Endothelial cell of umbilical vein (primary cell): ENCODE measurements around the gene CDC16. TPM values are rescaled to one million over a fixed set of nuclear protein-coding genes. Genes with fewer than 3 reads are reported as not detected.

ENCODE experiments used
- BruUV-seq: library from RNA; stranded (reverse); fragments of 400-500 nt; replicated peaks from 2 replicates; lab custom pipeline; 2021; lab: Mats Ljungman, UMichigan
- CTCF ChIA-PET: fragments of 300-600, 350-600 bp; sonication (Branson Sonifier 250); formaldehyde crosslinking; loops from one replicate; lab custom pipeline; 2021; ENCODE audit warnings: antibody characterized with exemption, inconsistent platforms; lab: Charles Lee
- POLR2A ChIA-PET: fragments of 300-600, 350-600 bp; sonication (Branson Sonifier 250); formaldehyde crosslinking; loops from one replicate; lab custom pipeline; 2021; ENCODE audit warnings: antibody characterized with exemption, inconsistent platforms; lab: Charles Lee
- DNase-seq: peaks from one replicate; pipeline ENCODE4 v3.0.0-alpha.2; 2011; ENCODE audit warnings: low read depth, low spot score
- FAIRE-seq: peaks from 2 replicates; lab custom pipeline; 2011; peaks lifted over from hg19 to GRCh38; lab: Jason Lieb, UNC
- H2AFZ ChIP-seq: 2 replicates; pipeline ENCODE4 v1.6.0; 2012; ENCODE audit warnings: low read depth, low read length, control low read depth, inconsistent platforms
- H3K27ac ChIP-seq: 2 replicates; pipeline ENCODE4 v1.5.1; 2011; ENCODE audit warnings: low read depth, mild to moderate bottlenecking, control low read depth, low read length, moderate library complexity; ENCODE audit not compliant: insufficient read depth
- H3K27me3 ChIP-seq, 2 experiments: 2 replicates each; pipeline versions ENCODE4 v1.6.0 to v1.6.1; 2011; ENCODE audit warnings: low read length in 2 of 2, mixed read lengths in 1 of 2; ENCODE audit not compliant: control insufficient read depth in 2 of 2, insufficient read depth in 2 of 2
- H3K36me3 ChIP-seq, 2 experiments: 2 replicates in 1 of 2; 3 replicates in 1 of 2; pipeline ENCODE4 v1.5.1; 2011; ENCODE audit warnings: low read length in 2 of 2, mild to moderate bottlenecking in 1 of 2, moderate library complexity in 1 of 2; ENCODE audit not compliant: control insufficient read depth in 2 of 2, insufficient read depth in 2 of 2; ENCODE audit errors: extremely low read depth in 1 of 2
- H3K4me1 ChIP-seq: 3 replicates; pipeline ENCODE4 v1.5.1; 2011; ENCODE audit warnings: mild to moderate bottlenecking, low read length; ENCODE audit not compliant: control insufficient read depth, insufficient read depth; ENCODE audit errors: extremely low read depth
- H3K4me2 ChIP-seq: 2 replicates; pipeline ENCODE4 v1.6.1; 2011; ENCODE audit warnings: low read length, control low read depth, mixed read lengths; ENCODE audit not compliant: insufficient read depth
- H3K4me3 ChIP-seq, 3 experiments: fragments of 200-600 bp in 1 of 3; sonication (generic), shearing (Covaris generic) in 1 of 3; replicated peaks in 1 of 3; 2 replicates each; pipeline ENCODE4 v1.5.1; 2011 to 2016; ENCODE audit warnings: control low read depth in 3 of 3, low read length in 3 of 3, mild to moderate bottlenecking in 2 of 3, inconsistent platforms in 1 of 3, low read depth in 1 of 3, moderate library complexity in 1 of 3; ENCODE audit not compliant: insufficient read depth in 1 of 3
- H3K79me2 ChIP-seq: 2 replicates; pipeline ENCODE4 v1.6.0; 2012; ENCODE audit warnings: low read length, inconsistent platforms; ENCODE audit not compliant: control insufficient read depth, insufficient read depth
- H3K9ac ChIP-seq: replicated peaks from 2 replicates; pipeline ENCODE3; 2011; ENCODE audit warnings: low read length, control low read depth; ENCODE audit not compliant: insufficient read depth; ENCODE audit errors: extremely low read depth
- H3K9me1 ChIP-seq: replicated peaks from 3 replicates; pipeline ENCODE4 v1.6.0; 2011; ENCODE audit warnings: mild to moderate bottlenecking, low read length; ENCODE audit not compliant: control insufficient read depth, insufficient read depth; ENCODE audit errors: extremely low read depth
- H3K9me3 ChIP-seq: replicated peaks from 2 replicates; pipeline ENCODE4 v1.5.1; 2012; ENCODE audit warnings: low read length, inconsistent platforms; ENCODE audit not compliant: control insufficient read depth, insufficient read depth
- H4K20me1 ChIP-seq: replicated peaks from 2 replicates; pipeline ENCODE3; 2011; ENCODE audit warnings: mild to moderate bottlenecking, low read length; ENCODE audit not compliant: control insufficient read depth, insufficient read depth; ENCODE audit errors: extremely low read depth
- EZH2 ChIP-seq: IDR thresholded peaks from 2 replicates; pipeline ENCODE4 v1.6.1; 2012; ENCODE audit warnings: borderline replicate concordance, low read depth, mild to moderate bottlenecking, moderate library complexity, low read length, inconsistent platforms; ENCODE audit not compliant: severe bottlenecking
- GATA2 ChIP-seq: IDR thresholded peaks from 2 replicates; pipeline ENCODE4 v1.7.0; 2011; ENCODE audit warnings: low read depth, mild to moderate bottlenecking, moderate library complexity, mixed read lengths, low read length; ENCODE audit not compliant: insufficient read length, insufficient read depth
- JUN ChIP-seq: IDR thresholded peaks from 2 replicates; pipeline ENCODE4 v1.6.1; 2011; ENCODE audit warnings: borderline replicate concordance, low read depth; ENCODE audit not compliant: insufficient read length, insufficient read depth
- MYC ChIP-seq: IDR thresholded peaks from one replicate; pipeline ENCODE4 v1.6.1; 2011; ENCODE audit warnings: mild to moderate bottlenecking, low read depth, low read length
- POLR2A ChIP-seq: IDR thresholded peaks from 2 replicates; pipeline ENCODE4 v1.6.1; 2012; ENCODE audit warnings: low read depth, mild to moderate bottlenecking, control low read depth, low read length
- POLR2AphosphoS5 ChIP-seq: IDR thresholded peaks from 2 replicates; pipeline ENCODE4 v1.6.1; 2012; ENCODE audit warnings: low read depth, mild to moderate bottlenecking, control low read depth, low read length, moderate library complexity; ENCODE audit not compliant: insufficient read depth
- dilution Hi-C: fragments of 300-500 bp; cut with MboI; formaldehyde crosslinking; loops from one replicate; pipeline ENCODE4 v1.15.0; 2019; ENCODE audit warnings: low sequenced_read_pairs; ENCODE audit not compliant: extremely low pct_ligation_motif_present
- intact Hi-C: fragments of 100-400 bp; cut with micrococcal nuclease; formaldehyde crosslinking; loops from one replicate; pipeline ENCODE4 v1.10.0; 2022
- polyA plus RNA-seq, 4 experiments: library from polyadenylated mRNA; depleted of rRNA in 3 of 4; stranded (reverse) in 3 of 4; unstranded in 1 of 4; fragments of >200 nt; gene quantifications; 2 replicates each; pipeline versions ENCODE4 v1.2.1 to v1.2.3, GENCODE V29; 2011 to 2012; ENCODE audit warnings: missing spikeins in 1 of 4
- total RNA-seq: library from RNA; stranded (reverse); gene quantifications from 2 replicates; pipeline ENCODE4 v1.2.3, GENCODE V29; 2021
- TF ChIP-seq, protein P1 (sequence below): IDR thresholded peaks from 2 replicates; pipeline ENCODE4 v1.6.1; 2011; ENCODE audit not compliant: insufficient read depth, insufficient read length
- TF ChIP-seq, protein P2 (sequence below), 2 donors: IDR thresholded peaks; 1 replicate in 1 of 2; 2 replicates in 1 of 2; pipeline ENCODE4 v1.5.1; 2011; ENCODE audit warnings: low read length in 2 of 2, mild to moderate bottlenecking in 2 of 2, moderate library complexity in 2 of 2, control low read depth in 1 of 2, inconsistent platforms in 1 of 2, low read depth in 1 of 2; ENCODE audit not compliant: insufficient read depth in 1 of 2; ENCODE audit errors: extremely low read depth in 1 of 2

Gene CDC16
- total and polyA plus RNA-seq, 2 donors (not counting 3 experiments of a cell fraction or from before 2014, with no cell fraction given): 41.6 to 83.3 TPM

DNA sequence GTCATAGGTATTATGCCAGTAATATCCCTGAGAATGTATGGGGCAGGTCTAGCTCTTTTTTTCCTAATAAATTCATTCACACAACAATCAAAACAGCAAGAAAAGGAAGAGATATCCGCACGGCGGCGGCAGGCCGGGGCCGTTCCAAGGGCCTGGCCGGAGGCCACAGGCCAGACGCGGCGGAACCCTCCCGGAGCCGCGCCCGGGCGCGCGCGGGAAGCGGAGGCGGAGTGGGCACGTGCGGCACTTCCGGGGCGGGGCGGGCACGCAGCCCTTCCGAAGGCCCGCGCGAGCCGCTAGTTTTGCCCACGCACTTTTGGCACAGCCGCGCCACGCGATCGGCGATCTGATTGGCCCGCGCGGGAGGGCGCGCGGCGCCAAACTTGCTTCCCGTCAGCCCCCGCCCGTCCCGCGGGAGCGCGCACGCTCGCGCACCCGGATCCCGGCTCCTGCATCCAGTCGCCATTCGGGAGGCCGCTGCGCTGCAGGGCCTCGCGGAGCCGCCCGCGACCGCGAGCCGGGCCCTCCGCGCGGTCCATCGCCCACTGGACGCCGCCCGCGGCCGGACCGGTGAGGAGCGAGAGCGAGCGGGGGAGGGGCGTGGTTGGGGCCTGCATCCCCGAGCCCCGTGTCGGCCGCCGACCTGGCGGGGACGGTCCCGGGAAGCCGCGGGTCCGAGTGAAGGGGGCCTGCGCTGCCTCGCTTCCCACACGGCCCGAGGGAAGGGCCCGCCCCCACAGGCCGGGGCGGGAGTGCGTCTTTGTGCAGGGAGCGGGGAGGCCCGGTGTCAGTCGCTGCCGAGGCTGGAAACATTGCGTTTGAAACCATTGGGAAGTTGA, 79.6 kb downstream of the CDC16 start, which contains the start of gene CHAMP1:
Gene CHAMP1 (plus strand): TSS at position 430 of the 839 bp plus-strand sequence. CDS start 9,340 bp downstream, outside the sequence.
- Histone ChIP-seq H3K4me3 (peak within 1 kb of the TSS; percentile 89 to 97 (median 89)), H3K27ac (peak within 1 kb of the TSS; percentile 40), H3K9me1 (no peaks in the 10 kb centered on the region), H3K27me3 (no peaks in the 10 kb centered on the region), H2AFZ (peak within 1 kb of the TSS; percentile 29), H3K9me3 (no peaks in the 10 kb centered on the region), H3K79me2 (peaks cover 47% of the 10 kb centered on the region), H3K4me1 (peaks cover 17% of the 10 kb centered on the region), H3K4me2 (peak within 1 kb of the TSS; percentile 96), H3K9ac (peak within 1 kb of the TSS; percentile 83), H3K36me3 (no peaks in the 10 kb centered on the region), H4K20me1 (no peaks in the 10 kb centered on the region)
- TF ChIP-seq POLR2A: peak; percentile 97
- TF ChIP-seq GATA2: no peak
- TF ChIP-seq JUN: no peak
- no peak for TF ChIP-seq EZH2
- TF ChIP-seq, protein P1, sequence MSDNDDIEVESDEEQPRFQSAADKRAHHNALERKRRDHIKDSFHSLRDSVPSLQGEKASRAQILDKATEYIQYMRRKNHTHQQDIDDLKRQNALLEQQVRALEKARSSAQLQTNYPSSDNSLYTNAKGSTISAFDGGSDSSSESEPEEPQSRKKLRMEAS: peak; percentile 63
- TF ChIP-seq MYC: no peak
- peak; percentile 98 for TF ChIP-seq POLR2AphosphoS5
- TF ChIP-seq, protein P2, sequence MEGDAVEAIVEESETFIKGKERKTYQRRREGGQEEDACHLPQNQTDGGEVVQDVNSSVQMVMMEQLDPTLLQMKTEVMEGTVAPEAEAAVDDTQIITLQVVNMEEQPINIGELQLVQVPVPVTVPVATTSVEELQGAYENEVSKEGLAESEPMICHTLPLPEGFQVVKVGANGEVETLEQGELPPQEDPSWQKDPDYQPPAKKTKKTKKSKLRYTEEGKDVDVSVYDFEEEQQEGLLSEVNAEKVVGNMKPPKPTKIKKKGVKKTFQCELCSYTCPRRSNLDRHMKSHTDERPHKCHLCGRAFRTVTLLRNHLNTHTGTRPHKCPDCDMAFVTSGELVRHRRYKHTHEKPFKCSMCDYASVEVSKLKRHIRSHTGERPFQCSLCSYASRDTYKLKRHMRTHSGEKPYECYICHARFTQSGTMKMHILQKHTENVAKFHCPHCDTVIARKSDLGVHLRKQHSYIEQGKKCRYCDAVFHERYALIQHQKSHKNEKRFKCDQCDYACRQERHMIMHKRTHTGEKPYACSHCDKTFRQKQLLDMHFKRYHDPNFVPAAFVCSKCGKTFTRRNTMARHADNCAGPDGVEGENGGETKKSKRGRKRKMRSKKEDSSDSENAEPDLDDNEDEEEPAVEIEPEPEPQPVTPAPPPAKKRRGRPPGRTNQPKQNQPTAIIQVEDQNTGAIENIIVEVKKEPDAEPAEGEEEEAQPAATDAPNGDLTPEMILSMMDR (IDR thresholded peaks at IDR 0.05; ENCODE audit: extremely low read depth in 1 of 2, insufficient read depth in 1 of 2, low read depth in 1 of 2, low read length in 2 of 2): peak in 1 of 2 donors; percentile 18
- intact Hi-C loops: loop anchor here (1.0 kb wide), 1 partner anchor 32 kb away; no protein-coding TSS in a partner anchor
- no TSS peak for BruUV-seq
- POLR2A ChIA-PET: no interaction called here
- CTCF ChIA-PET: interaction anchor here (1.0 kb wide), 1 partner anchor 28 kb away, joined by 3 read pairs; no protein-coding TSS in a partner anchor
- dilution Hi-C loops: no loop called here
- peak; percentile 72 for FAIRE-seq
- peak; percentile 94 for DNase-seq
